ENCODE measurements around the gene SYNPO2.

Gene SYNPO2

DNA sequence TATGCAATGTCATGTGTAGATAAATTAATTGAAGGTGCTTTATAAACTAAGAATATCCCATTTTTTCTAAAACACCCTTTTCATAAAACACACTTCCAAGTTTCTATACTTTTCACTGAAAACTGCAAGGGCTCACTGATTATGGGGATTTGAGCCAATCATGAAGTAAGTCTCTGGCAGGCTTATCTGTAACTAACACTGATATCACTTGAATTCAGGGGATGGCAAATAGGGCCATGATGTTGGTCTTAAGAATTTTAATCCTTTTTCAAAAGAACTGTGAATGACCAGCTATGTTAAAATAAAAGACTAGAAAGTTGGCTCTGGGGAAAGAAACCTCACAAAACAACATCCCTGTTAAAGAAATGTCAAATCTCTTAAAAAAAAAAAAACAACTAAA lies 39.8 kb upstream of the SYNPO2 start:
- no peak for TF ChIP-seq CTCF (IDR thresholded peaks at IDR 0.05; ENCODE audit: insufficient read depth, missing control alignments)
- DNase-seq (ENCODE audit: insufficient read length, low spot score): no peak
- no peak for FAIRE-seq

GRCh38 chr4:118849867-118850487 lies 38.7 kb upstream of the SYNPO2 start:
- no peak for TF ChIP-seq CTCF (IDR thresholded peaks at IDR 0.05; ENCODE audit: insufficient read depth, missing control alignments)
- DNase-seq (ENCODE audit: insufficient read length, low spot score) (no peak), FAIRE-seq (no peak)

DNA sequence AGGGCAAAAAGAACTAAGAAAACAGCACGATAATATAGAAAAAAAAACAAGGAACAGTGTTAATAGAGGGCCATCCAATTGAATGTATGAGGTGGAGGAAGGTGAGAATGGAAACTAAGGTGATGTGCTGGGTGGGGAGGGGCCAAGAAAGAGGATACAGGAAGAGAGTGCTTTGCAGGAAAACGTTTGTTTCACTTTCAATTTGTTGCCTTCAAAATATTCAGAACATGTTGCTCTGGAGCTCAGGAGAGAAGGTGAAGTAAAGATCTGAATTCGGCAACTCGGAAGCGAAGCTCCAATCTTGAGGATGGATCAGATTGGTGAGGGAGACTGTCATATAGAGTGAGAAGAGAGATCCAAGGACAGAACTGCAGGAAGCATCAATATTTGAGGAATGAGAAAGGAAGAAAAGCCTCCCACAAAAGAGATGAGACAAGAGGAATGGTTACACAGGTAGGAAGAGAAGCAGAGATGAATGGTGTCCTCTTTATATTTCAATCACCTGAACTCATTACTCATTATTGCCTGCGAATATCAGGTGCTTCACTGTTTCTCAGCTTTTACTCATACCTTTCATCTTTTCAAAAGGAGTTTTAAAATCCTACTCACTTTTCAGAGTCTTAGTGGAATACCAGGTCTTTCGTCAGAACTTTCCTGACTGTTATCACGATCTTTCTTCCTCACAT lies 38.0 kb upstream of the SYNPO2 start:
- TF ChIP-seq CTCF (IDR thresholded peaks at IDR 0.05; ENCODE audit: insufficient read depth, missing control alignments): no peak
- FAIRE-seq (no peak), DNase-seq (ENCODE audit: insufficient read length, low spot score) (no peak)

- TF ChIP-seq CTCF (IDR thresholded peaks at IDR 0.05; ENCODE audit: insufficient read depth, missing control alignments): no peak
- FAIRE-seq: no peak
- no peak for DNase-seq (ENCODE audit: insufficient read length, low spot score)
These were observed 30.9 kb upstream of the SYNPO2 start for GRCh38 chr4:118857760-118858159.

DNA sequence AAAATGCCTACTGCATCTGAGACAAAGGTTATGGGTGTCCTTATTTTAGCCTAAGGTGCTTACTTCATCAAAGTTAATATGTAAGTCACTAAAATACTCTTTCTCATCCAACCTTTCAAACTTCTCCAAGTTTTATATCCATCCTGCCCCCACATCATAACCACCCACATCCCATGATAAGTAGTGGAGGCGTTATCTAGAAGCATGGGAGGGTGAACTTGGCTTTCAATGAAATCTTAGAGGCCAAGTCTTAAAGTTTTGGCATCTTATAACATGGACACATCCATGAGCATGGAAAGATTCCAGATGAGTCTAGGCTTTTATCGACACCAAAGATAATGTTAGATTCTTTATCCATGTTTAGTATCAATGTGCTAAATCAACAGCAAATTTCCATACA lies 29.9 kb upstream of the SYNPO2 start:
- TF ChIP-seq CTCF (IDR thresholded peaks at IDR 0.05; ENCODE audit: insufficient read depth, missing control alignments): no peak
- FAIRE-seq (no peak), DNase-seq (ENCODE audit: insufficient read length, low spot score) (no peak)

- DNase-seq (ENCODE audit: insufficient read length, low spot score) (peak; percentile 21), FAIRE-seq (peak; percentile 82)
- peak; percentile 80 for TF ChIP-seq CTCF (IDR thresholded peaks at IDR 0.05; ENCODE audit: insufficient read depth, missing control alignments)
These were observed 23.5 kb upstream of the SYNPO2 start for GRCh38 chr4:118865091-118865708.

GRCh38 chr4:118866442-118866841 lies 22.2 kb upstream of the SYNPO2 start:
- FAIRE-seq (no peak), DNase-seq (ENCODE audit: insufficient read length, low spot score) (no peak)
- TF ChIP-seq CTCF (IDR thresholded peaks at IDR 0.05; ENCODE audit: insufficient read depth, missing control alignments): no peak

Data from D721Med (cell line).